SW480 (cell line): ENCODE results near the gene SLC25A30.
A peak's percentile ranks its signal among the peaks of the same experiment; 100 is the strongest.
"Not testable (repeated sequence)": the region's sequence is repeated elsewhere in the genome, so short reads cannot be mapped to it uniquely, and the experiment has no call there.

ENCODE experiments used
- DNase-seq: peaks from one replicate; pipeline ENCODE4 v3.0.0-alpha.2; 2016; ENCODE audit warnings: low spot score

Gene SLC25A30

DNA sequence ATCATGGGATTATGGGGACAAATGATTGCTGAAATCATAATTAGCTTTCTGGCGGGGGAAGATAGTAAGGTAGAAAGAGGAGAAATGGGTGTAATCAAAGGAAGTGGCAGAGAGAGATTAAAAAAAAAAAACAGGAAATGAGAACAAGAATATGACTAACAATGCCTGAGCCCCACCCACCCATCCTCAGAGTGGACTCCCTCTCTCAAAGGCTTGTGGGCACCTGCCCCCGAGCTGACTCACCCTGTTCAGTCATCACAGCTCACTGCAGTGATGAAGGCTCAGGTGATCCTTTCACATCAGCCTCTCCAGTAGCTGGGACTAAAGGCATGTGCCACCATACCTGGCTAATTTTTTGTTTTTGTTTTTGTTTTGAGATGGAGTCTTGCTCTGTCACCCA lies 50.8 kb downstream of the SLC25A30 start:
- peak; percentile 98 for DNase-seq

DNA sequence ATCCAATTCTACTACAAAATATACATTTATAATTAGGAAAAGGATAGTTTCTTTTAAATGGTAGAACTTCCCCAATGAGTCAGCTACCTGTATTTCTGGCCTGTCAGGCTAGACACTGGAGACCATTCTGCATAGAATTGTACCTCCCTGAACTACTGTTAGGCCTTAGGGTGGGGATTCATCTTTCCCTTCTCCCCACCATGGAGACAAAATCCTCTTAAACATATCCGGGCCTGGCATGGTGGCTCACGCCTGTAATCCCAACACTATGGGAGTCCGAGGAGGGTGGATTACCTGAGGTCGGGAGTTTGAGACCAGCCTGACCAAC lies 52.7 kb downstream of the SLC25A30 start:
- DNase-seq, result no peak

DNA sequence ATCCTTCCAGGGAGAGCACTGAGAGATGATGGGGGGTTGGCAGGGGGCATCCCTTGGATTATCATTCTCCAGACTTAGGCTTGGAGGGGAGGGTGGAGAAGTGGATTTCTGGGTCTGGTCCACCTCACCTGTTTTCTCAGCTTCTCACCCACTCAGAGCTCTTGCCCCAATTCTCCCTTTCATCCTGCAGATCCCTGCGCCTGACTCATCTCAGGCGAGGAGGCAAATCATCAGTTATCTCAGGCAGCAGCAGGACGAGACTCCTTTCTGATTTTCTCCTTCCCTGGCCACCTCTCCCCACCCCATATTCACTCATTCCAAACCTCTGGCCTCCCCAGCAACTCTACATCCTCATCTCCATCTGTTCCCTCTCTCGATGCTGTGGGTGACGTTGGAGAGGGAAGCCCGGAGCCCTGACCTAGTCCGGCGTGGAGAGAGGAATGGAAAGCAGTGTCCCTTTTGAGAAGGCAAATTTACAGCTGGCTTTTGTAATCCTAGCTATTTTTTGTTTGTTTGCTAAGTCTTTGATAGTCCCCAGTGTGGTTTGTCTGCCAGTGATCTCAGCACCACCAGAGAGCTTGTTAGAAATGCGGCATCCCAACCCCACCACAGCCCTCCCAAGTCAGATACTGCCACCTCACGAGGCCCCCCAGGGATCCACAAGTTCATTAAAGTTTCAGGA lies 53.2 kb downstream of the SLC25A30 start:
- no peak for DNase-seq

DNA sequence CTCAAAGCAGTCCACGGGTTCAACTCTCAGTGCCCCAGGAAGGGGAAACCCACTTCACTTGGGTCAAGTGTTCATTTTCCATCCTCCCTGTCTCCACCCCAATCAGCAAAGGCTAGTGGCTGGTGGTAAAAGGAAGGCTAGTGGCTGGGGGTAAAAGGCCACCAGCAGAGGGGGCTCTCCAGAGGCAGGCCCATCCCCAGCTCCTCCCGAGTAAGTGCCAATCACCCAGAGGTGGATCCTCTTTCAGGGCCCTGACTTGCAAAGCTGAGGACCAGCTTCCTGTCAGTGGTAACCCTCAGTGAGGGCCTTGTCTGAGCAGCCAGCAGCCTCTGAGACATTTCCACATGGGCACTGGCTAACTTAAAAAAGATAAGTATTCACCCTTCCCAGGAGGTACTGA lies 55.2 kb downstream of the SLC25A30 start:
- DNase-seq, result no peak

DNA sequence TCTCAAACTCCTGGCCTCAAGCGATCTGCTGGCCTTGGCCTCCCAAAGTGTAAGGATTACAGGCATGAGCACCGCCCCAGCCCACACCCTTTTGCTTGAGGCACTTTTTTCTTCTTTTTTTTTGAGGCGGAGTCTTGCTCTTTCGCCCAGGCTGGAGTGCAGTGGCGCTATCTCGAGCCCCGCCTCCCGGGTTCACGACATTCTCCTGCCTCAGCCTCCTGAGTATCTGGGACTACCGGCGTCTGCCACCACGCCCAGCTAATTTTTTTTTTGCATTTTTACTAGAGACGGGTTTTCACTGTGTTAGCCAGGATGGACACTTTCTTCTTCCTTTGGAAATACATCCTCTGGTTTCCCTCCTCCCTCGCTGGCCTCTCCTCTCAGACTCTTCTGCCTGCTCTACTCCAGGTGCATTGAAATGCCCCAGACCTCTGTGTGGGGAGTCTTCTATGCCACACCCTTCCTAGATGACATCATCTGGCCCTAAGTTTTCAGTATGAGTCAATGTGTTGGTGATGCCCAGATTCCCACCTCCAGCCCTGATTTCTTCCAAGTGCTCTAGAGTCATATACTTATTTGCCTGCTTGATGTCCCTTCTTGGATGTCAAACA lies 56.5 kb downstream of the SLC25A30 start:
- peak; percentile 76 for DNase-seq

DNA sequence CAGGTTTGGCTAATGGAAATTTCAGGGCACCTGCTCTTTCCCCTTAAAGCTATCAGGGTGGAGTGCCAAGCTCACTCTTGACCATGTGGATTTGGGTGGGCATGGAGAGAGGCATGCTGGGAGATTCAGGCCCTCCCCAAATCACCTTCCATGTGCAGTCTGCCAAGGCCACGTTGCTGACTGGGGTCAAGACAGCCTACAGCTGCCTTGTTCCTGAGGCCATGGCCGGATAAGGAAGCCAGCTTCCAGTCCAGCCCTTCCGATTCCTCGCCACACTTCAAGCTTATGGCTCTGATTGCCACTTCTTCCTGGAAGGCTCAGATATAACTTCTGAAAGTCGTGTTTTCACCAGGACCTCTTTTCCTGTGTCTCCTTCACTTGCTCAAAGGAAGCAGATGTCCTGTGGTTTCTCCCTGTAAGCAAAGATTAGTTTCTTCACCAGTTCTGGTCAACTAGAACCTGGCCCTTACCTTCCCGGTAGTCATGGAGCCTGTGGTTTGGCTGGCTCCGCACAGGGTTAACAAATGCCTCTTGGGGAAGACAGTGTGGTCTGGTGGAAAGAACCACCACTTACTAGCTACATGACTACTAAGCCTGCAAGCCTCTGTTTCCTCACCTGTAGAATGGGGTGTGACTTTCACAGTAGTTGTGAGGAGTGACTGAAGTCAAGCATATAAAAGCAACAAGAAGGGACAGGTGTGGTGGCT lies 61.1 kb downstream of the SLC25A30 start:
- no peak for DNase-seq

DNA sequence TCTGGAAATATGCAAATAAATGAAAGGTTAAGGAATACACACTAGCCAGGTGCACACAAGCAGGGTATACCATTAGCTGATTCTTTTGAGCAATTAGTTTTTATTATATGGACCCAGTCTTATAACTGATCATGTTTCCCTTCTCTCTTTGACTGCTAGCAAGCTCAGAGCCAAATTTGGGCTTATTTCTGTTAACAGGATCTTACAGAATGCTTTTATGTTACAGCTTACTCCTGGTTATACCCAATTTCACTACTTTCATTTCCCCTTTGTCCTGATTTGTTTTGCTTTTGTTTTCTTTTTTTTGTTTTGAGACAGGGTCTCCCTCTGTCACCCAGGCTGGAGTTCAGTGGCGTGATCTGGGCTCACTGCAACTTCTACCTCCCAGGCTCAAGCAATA lies 64.3 kb downstream of the SLC25A30 start:
- no peak for DNase-seq

DNA sequence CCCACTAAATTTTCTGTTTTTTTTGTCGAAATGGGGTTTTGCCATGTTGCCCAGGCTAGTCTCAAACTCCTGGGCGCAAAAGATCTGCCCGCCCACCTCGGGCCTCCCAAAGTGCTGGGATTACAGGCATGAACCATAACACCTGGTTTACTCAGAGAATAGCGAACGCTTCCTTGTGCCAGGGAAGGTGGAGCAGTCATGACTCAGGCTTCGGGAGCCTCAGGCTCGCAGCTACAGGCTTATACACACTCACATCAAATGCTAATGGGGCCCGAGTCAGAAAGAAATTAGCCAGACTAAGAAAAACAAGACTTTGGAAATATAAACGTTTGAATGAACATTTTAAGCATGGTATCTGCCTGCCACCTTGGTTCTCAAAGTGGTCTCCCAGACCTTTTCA lies 66.1 kb downstream of the SLC25A30 start:
- no peak for DNase-seq

DNA sequence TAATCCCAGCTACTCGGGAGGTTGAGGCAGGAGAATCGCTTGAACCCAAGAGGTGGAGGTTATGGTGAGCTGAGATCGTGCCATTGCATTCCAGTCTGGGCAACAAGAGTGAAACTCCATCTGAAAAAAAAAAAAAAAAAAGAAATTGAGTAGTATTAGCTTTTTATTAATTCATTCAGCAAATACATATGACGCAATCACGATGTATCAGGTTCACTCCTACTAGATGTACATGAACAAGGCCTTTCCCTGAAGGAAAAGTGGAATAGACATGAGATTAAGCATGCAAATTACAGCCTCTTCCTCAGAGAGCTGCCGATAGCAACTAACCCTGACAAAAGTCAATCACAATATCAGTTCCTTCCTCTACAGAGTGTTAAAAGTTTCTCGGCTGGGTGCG lies 68.0 kb downstream of the SLC25A30 start:
- no peak for DNase-seq

DNA sequence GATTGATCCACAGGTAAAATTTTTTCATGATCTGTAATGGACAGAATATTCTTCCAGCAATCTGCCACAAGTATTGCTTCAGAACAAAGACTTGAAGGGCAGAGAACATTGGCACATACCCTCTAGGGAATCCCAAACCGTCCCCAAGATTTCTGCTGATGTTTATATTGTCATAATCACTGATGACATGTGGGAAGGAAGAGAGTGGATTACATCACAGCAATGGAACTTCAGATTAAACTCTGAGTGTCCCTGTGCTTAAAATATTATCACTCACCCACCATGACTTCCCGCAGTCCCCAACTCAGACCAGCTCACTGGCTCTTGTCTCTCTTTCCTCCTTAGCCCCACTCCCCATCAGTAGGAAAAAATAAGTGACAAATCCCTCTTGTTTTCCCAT lies 68.7 kb downstream of the SLC25A30 start:
- no peak for DNase-seq

DNA sequence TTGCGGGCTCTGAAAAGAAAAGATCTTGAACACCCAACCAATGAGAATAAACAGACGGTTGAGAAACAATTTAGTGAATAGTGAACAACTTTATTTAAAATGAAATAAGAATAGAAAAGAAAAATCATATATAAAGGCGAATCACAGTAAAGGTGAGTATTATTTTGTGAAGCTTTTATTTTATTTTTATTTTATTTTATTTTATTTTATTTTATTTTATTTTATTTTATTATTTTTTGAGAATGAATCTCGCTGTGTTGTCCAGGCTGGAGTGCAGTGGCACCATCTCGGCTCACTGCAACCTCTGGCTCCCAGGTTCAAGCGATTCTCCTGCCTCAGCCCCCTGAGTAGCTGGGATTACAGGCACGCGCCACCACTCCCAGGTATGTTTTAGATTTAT lies 74.1 kb downstream of the SLC25A30 start:
- DNase-seq, result not testable (repeated sequence)
